Measurements from ENCODE around the gene DLGAP4.

- TF ChIP-seq CTCF (IDR thresholded peaks at IDR 0.05) = no peak
- no peak for TF ChIP-seq POLR2A (IDR thresholded peaks at IDR 0.05)
Measured at GRCh38 chr20:36549942-36550789, 244.0 kb downstream of the DLGAP4 start.

All from breast epithelium (tissue), 3 donors.